ENCODE results near the gene COL11A2.
A peak's percentile ranks its signal among the peaks of the same experiment; 100 is the strongest.

Gene COL11A2

DNA sequence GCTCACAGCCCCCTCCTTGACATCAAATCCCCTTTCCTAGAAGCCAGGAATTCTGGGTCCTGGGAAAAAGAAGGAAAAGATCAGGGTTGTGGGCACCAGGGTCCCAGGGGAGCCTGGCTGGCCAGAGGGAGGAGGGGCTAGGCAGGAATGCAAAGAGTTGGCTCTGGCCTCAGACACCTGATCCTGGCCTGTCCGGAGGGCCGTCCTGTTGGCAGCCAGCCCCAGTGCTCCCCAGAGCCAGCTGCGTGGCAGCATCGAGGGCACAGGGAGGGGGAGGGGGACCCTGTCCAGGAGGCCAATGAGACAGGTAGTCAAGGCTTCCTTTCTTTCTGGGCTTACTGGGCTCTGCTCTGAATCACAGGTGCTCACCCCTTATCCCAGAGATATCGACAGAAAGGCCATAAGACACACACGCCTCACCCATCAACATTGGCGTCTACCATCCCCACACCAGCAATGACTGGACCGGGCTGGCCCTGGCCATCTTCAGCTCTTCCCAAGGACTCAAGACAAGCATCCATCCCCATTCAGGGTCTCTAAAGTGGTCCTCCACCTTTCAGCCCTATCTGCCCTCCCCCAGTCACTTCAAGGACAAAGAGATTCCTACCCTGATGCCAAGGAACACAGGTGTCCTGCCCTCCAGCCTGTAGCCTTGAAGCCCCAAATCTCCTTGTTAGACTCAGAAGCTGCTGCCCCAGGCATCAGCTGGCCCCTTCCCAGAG, 723 bp downstream of the COL11A2 start:
- DNase-seq: no peak

DNA sequence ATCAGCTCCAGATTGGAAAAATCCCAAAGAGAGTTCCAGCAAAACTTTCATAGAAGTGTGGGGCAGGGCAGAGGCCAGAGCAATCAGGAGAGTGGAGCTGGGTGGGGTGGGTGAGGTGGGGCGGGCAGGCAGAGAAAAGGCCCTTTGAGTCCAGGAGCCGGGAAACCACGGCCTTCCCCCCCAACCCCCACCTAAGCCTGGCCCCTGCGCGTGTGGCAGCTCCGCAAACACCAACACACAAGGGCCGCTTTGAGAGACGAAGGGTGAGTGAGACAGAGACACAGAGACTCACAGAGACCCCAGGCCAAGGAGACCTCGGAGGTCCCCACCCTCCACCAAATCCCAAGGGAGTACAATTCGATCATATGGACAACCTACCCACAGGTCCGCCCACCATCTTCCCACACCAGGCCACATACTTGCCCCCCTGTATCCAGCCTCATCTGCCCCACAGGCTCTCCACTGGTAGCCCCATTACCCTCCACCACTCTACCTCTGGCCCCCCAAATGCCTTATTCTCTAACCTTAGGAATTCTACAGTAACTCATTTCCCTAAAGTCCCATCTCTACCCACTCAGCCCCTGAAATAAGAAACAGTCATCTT, 1.7 kb downstream of the COL11A2 start:
- no peak for DNase-seq

DNA sequence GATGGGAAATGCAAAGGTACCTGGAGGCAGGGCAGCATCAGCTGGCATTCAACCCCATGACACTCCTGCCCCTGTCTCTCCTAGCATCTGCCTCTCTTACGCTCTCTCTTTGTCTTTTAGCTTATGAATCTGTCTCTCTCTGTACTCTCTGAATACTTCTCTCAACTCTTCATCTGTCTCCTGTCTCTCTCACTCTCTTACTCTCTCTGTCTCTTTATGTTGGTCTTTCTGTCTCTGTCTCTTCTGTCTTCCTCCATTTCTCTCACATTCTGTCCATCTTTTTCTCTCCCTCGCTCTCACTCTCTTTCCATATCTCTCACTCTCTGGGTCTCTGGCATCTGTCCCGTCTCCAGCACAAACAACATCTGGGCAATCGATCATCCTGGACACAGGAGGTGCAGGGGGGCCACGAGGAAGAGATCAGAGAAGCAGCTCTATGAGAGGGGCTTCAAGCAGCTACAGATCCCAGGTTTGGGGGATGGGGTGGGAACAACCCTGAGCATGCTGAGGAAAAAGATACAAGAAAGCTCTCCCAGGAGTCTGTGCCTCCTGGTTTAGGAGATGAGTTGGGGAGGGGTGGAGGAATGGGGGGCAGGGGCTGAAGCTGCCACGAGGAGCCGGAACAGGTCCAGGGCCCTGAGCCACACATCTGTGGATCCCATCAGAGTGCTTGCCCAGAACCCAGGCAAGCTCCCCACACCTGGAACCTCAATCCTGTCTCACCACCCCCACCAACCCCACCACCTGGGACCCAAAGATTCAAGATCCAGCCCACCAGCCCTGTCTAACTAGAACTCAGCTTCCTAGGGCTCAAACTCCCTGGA, 2.4 kb downstream of the COL11A2 start:
- DNase-seq: no peak

DNA sequence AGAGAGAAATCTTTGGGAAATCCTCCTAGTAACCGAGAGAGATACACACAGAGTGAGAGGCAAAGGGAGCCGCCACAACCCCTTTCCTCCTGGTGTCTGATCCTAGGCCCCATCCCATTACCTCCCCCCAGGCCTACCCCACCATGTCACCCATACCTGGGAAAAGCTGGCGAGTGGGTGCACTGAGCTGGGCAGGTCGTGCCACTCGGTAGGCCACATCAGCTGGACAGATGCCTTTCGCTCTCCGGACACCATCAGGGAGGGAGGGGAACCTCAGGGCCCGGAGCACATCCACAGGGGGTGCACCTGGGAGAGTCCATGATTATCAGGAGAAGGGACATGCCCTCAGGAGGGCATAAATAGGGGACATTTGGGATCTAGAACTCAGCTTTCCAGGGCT, 3.1 kb downstream of the COL11A2 start:
- DNase-seq: no peak

DNA sequence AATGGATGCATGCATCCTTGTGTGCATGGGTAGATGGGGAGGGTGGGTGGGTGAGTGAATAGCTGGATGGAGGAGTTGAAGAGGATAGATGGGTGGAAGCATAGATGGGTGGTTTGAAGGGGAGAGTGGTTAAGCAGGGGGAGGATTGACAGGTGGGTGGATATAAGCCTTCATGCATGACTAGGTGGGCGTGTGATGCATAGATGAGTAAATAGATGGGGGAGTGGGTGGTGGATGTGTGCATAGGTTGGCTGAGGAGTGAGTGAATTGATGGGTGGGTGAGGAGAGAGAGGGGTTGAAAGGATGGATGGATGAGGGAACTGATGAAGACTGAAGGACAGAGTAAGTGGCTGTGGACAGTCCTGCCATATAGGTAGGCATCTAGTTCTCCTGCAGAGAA, 4.5 kb downstream of the COL11A2 start:
- DNase-seq: no peak

DNA sequence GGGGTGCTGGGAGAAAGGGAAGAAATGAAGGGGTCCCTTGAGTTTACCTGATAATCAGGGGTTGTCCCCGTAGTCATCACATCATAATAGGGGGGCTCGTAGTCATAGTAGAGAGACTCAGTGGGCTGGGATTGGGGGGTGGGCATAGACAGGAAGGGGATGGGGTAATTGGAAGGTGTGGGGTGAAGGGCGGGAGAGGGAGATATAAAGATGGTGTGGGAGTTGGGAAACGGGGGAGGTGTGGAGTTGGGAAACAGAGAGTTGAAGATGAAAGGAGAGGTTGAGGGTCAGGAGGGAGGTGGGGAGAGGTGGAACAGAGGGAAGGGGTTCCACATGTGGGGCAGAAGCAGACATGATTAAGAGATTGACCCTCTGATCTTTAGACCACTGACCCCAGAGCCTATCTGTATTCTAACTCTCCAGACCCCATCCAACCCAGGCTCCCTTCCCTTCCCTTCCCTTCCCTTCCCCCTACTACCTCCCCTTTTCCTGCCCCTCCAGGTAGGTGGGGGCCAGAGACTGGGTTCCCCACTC, 6.5 kb downstream of the COL11A2 start:
- DNase-seq: no peak

DNA sequence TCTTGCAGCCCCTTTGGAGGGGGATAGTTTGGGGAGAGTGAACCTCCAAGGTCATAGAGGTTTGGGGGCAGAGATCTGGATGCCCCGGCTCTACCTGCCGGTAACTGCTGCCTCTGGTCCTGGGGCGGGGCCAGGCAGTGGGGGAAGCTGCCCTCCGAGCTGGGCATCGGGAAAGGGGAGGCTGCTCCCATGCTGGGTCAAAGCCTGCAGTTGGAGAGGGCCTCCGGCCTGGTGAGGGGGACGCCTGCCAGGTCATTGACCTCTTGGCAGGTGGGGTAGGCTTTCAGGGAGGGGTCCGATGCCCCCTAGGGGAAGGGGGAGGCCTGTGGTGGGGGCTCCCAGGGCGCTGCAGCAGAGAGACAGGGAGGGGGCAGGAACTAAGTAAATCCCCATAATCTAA, 7.1 kb downstream of the COL11A2 start:
- DNase-seq: no peak

DNA sequence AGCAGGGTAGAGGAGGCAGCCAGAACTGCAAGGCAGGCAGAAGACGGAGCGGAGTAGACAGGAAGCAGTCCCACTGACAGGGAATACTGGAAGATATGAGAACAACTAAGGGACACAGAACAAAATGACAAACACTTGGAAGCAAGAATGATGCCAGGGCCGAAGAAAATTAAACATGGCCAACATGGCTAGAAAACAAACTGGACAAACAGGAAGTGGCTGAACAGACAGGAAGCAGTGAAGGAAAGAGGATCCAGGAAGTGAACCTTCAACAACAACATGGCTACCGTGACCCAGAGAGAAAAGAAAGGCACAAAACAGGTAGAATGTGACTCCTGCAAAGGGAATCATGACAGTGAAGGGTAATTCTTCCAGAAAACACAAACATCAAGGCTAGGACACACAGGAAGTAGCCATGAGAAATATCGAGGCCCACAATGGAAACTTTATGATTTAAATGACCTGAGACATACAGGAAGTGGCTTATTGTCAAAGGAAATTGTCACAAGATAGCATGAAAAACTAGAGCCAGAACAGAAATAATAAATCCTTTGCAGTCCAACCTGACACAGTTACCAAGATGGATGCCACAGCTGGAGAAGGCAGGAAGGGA, 9.1 kb downstream of the COL11A2 start:
- no peak for DNase-seq

DNA sequence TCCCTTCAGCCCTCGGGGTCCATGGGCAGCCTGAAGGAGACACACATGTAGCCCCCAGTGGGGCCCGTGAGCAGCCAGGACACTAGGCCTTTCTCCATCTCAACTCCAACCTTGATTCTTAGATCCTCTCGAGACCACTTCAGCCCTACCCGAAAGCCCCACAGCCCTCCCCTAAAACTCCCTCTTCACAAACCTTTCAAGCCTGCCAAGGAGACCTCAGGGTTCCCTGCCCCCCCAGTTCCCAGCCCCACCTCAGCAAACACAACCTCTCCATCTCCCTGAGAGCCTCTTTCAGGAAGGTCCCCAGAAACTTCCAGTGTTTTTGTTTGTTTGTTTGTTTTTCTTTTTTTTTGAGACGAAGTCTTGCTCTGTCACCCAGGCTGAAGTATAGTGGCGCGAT, 11.1 kb downstream of the COL11A2 start:
- DNase-seq: no peak

DNA sequence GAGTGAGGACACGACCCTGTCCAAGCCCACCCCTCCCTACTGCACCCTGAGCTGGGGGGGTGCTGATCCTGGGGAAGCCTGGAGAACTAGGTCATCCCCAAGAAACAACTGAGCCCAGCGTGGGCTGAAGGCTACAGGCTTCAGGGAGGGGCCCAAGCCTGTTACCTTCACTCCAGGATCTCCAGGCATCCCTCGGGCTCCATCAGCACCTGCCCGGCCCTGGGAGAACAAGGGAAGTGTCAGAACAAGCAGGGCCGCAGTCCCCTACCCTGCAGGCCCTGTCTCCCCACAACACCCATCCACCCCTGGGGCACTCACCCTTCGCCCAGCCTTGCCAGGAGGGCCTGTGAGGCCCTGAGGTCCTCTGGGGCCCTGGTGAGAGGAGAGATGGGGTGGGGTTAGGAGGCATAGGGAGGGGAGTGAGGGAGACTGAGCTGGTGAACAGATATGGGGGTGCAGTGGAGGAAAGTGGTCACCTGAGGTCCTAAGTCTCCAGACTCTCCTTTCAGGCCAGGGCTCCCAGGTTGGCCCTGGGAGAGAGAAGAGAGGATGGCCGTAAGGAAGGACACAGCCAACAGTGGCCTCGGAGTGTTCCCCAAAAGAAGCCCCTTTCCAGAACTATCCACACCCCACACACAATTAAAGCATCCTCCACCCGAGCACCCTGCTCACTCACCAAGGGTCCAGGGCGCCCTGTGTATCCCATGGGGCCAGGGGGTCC, 13.4 kb downstream of the COL11A2 start:
- DNase-seq: no peak

DNA sequence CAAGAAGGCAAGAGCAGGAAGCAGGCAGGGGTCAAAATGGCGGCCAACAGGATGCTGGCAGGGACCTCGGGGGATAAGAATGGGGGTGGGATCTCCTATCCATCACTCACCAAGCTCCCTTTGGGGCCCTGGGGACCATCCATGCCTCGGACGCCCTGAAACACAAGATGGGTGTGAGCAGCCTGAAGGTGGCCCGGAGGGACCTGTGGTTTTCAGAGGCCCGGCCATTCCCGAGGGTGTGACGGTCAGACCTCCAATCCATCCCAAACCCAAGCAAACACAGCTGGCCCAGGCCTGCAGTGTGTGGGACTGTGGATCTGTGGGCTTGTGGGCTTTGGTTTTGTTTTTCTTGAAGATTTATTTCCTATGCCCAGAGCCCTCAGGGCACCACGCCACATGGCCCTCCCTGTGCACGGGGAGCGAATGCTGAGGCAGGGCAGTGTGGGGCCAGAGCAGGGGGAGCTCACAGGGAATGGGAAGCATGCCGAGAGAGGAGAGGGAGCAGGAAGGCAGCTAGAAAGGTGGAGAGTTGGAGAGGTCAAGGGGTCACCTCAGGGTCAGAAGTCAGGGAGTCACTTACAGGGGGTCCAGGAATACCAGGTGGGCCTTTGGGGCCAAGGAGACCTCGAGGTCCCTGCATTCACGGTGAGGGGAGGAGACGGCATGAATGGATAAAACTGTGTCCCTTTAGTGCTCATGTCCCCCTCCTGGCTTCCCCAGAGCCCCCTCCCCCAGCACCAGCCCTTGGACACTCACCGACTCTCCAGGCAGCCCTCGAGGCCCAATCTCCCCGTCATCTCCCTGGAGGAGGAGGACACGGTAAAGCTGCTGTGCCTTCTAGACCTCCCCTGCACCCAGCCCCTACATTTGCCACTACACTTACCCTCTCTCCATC, 14.5 kb downstream of the COL11A2 start:
- no peak for DNase-seq

DNA sequence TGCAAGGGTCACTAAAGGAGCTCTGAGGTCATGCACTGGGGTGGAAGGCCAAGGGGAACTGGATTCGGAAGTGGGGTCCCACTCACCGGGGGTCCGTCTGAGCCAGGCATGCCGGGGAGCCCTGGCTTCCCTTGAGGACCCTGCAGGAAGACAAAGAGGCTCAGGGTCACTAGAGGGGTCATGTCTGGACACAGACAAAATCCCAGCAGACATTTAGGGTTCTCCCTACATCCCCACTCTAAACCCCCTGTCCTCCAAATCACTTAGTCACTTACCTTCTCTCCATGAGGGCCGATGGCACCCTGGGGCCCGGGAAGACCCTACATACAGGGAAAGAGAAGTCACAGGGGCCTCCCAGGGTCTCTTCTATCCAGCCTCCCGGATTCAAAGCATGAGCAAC, 15.4 kb downstream of the COL11A2 start:
- DNase-seq: no peak

DNA sequence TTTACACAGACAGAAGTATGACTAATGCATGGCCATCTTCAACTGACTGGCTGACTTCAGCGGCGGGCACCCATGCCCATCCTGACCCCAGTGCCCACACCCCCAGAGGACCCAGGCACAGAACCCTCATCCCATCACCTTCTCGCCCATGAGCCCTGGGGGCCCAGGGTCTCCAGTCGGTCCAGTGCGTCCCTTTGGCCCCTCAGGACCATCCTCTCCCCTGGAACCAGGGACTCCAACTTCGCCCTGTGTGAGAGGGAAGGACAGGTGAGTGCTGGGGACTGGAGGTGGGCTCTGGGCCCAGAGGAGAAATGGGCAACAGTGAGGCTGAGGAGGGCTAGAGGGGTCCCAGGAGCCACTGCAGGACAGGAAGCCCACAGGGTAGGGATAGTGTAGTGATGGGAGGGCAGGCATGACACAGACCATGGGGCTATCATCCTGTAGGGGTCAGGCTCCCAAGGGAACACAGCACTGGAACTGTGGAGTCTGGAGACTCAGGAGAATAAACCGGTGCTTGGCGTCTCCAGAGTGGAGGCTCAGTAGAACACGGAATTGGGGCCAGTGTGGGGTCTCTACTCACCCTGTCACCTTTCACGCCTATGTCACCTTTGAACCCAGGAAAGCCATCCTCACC, 16.7 kb downstream of the COL11A2 start:
- no peak for DNase-seq

DNA sequence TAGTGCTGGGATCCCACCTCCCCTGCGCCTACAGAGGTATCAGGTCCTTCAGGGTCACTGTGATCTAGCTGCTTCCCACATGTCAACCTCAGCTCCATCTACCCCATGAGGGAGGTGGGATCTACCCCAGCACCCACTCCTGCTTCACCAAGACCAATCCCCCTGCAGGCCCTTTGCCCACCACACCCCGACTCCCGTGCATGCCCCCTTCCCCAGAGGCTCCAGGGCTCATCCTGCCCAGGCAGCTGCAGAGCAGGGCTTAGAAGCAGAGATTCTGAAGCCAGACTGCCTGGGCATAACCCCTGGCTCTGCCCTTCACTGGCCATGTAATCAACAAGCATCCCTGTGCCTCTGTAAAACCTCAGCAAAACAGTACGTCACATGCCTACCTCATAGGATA, 17.5 kb downstream of the COL11A2 start:
- DNase-seq: no peak

DNA sequence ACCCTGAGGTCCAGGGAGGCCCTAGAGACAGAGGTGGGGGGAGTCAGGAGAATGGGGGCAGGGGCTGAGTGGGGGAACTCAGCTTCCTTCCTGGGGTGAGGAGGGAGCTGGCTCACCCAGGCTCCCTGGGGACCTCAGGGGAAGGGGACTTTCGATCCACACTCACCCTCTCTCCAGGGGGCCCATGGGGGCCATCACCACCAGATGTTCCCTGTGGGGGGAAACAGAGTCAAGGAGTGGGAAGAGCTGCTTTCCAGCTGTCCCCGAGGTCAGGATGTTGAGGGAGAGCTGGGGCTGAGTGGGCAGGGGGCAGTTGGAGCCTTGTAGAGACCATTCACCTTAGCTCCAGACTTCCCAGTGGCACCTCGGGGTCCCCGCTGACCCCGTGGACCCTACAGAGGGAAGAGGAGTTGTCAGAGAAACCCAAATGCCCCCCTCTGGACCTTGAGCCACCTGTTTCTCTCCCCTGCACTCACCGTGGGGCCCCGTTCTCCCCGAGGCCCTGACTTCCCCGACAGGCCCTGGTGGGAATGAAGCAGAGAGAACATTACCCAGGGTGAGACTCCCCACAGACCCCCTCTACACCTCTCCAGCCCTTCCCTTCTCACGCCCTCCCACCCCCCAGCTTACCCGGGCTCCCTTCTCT, 18.6 kb downstream of the COL11A2 start:
- no peak for DNase-seq

DNA sequence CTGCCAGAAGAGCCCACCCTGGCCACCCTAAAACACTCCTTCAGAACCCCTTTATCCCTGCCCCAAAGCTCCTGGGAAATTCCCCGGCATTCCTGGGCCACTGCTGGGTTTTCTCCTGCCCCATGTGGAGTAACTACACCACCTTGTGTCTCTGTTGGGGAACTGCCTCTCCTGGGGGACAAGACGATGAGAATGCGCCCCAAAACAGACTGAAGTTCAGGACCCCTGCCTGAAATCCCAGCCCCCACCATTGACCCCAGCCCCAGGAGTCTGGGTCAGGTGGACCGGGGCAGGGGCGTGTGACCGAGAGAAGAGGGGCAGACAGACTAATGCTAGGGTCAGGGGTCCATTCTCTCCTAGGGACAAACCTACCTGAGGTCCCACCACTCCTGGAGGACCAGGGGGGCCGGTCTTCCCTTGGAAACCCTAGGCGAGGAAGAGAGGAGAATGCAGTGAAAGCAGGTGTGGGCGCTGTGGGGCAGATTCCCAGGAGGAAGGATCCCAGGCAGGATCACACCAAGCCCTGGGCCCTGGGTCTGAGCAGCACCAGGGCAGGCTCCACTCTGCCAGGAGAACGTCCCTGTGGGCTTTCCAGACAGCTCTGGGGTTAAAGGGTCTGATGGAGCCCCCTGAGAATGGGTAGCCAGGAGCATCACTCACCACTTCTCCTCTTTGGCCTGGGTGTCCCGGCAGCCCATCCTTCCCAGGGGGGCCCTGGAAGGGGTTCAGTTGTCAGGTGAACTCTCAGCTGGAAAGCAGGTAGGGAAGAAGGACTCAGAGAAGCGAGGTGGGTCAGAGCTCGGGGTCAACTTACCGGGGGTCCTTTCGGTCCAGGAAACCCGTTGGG, 19.4 kb downstream of the COL11A2 start:
- peak; percentile 47 for DNase-seq

DNA sequence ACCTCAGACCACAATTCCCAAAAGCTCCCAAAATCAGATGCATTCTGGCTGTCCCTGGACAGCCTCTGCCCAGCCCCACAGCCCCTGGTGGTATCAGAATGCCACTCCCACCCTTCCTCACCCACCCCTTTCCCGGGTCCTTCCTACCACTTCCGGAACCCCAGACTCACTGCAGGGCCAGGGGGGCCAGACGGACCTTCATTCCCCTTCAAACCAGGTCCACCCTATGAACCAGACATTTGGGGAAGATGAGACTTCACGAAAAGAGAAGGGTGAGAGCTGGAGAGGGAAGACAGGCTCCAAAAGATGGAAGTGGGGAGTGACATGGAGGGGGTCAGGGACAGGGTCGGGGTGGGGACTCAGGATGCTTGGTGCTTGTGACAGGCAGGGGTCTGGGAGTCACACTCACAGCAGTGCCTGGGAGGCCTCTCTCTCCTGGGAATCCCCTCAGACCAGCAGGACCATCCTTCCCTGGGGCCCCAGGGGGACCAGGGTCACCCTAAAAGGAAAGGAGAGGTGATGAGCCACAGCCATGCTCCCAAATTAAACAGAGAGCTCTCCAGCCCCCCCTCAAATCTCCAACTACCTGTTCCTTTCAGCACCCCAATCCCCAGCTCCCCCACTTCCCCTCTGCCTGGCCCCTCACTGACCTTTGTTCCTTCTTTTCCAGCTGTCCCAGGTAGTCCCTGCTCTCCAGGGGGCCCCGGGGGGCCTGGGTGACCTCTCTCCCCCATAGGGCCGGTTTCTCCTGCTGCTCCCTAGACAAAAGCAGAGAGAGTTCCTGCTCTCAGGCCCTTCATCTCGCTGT, 20.2 kb downstream of the COL11A2 start:
- no peak for DNase-seq

DNA sequence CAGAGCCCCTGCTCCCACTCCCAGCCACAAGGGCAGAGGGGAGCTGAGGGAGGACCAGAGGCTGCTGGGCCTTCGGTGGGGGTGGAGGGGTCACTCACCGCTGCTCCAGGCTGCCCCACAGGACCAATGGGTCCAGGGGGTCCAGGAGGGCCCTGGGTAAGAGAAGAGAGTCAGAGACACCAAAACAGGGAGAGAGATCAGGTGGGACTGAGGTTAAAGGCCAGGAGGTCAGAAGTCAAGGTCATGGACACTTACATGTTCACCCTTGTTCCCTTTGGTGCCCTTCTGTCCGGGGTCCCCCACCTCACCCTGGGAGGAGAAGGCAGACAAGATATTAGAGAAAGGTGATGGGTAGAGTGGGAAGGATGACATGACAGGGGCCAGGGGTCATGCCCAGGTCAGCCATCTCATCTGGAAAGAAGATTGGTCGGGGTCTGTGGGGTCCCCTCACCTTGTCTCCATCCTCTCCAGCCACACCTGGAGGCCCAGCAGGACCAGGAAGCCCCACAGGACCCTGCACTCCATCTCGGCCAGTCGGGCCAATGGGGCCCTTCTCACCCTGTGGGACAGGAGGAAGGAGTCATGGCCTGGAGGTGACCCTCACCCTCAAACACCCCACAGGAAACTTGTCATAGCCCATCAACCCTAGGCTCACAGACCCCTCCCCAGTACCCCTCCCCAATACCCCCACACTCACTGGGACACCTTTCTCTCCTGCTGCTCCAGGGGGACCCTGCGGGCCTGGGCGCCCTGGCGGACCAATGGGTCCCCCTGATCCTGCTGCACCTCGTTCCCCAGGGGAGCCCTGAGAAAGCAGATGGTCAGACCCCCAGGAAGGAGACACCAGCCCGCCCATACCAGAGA, 21.0 kb downstream of the COL11A2 start:
- no peak for DNase-seq
